Right ventricle myocardium inferior (tissue), 1 donor: ENCODE data around the gene AFDN. TPM values are rescaled to one million over a fixed set of nuclear protein-coding genes. Genes with fewer than 3 reads are reported as not detected.

ENCODE experiments used
- ATAC-seq: fragments of 200-7000 bp; cut with Tn5 transposase; one replicate; pipeline ENCODE4 v1.9.1; 2020; ENCODE audit warnings: mild to moderate bottlenecking, moderate library complexity
- DNase-seq: peaks from one replicate; pipeline ENCODE4 v3.0.0; 2021; ENCODE audit errors: missing footprints
- intact Hi-C: fragments of 100-400 bp; cut with DNase I; formaldehyde crosslinking; loops from one replicate; pipeline ENCODE4 v1.11.0; 2022
- total RNA-seq: library from RNA; stranded (reverse); fragmentation: NEBNext Ultra II Directional; extraction: Animal tissue kit (Norgen Biotek cat#: 25700); gene quantifications from one replicate; pipeline ENCODE4 v1.2.1, GENCODE V29; 2021
- donor health status: DM: no; HTN: yes; CAD: no; lungs with severe emphysema.

The AFDN gene
- total RNA-seq, 1 donor from 2014 or later = 58.5 TPM

GRCh38 chr6:167855825-167856425, 29.2 kb downstream of the AFDN start:
- DNase-seq (no peak), ATAC-seq (no peak)
- intact Hi-C loops = no loop called here

GRCh38 chr6:167856474-167856873, 29.8 kb downstream of the AFDN start:
- ATAC-seq = no peak

DNA sequence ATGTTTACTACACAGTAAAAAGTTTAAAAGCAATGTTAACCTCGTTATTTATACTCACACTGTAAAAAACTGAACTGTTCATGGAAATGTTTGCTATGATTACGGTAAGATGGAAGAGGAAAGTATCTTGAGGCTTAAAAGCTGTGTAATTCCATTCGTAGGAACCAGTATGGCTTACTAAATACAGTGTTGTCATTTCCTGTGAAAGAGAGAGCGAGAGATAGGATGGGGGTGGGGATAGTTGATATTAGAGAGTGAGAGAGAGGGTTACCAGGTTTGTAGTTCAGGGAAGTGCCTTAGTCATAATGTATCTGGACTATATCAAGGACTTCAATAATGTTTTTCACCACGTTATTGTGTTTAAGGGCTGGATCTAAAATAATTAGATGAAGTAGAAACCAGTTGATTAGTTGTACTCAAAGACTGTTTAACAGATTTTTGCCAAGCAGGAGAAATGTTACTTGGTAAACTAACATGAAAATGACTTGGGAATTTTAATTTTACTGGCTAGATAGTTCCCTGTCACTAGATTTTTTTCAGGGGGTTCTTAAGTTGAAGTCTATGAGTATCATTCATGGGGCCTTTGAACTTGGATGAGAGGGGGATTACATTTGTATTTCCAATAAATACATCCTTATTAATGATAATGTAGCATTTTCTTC, 30.4 kb downstream of the AFDN start:
- intact Hi-C loops = no loop called here
- ATAC-seq (peak; percentile 73), DNase-seq (no peak)

More at GRCh38 chr6:167856474-167856873, 29.8 kb downstream of the AFDN start:
- no peak for DNase-seq
- intact Hi-C loops = no loop called here

DNA sequence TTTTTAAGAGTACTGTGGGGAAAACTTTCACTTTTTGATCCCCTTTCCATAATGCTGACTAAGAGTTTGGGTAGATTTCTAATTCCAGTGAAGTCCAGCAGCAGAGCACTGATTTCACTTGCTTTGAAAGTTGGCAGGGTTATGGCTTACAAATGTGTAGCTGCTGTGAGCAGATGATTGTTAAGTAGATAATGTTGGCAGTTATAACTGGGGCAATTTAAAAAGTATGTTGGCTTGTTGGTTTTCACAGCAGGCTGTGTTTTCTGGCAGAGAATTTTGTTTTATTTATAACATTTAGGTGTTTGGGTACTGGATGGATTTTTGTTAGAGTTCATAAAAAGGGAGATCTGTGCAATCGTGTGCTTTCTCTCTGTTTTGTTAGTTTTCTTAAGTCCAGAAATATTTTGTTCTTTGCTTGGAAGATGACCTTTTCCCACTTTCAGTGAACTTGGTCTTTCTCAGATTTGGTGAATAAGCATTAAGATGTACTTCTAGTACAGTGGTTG, 31.4 kb downstream of the AFDN start:
- peak; percentile 34 for ATAC-seq

GRCh38 chr6:167858842-167859664, 32.3 kb downstream of the AFDN start:
- DNase-seq (no peak), ATAC-seq (no peak)
- intact Hi-C loops = no loop called here

More for the DNA sequence above, 31.4 kb downstream of the AFDN start:
- intact Hi-C loops = no loop called here
- DNase-seq = no peak

DNA sequence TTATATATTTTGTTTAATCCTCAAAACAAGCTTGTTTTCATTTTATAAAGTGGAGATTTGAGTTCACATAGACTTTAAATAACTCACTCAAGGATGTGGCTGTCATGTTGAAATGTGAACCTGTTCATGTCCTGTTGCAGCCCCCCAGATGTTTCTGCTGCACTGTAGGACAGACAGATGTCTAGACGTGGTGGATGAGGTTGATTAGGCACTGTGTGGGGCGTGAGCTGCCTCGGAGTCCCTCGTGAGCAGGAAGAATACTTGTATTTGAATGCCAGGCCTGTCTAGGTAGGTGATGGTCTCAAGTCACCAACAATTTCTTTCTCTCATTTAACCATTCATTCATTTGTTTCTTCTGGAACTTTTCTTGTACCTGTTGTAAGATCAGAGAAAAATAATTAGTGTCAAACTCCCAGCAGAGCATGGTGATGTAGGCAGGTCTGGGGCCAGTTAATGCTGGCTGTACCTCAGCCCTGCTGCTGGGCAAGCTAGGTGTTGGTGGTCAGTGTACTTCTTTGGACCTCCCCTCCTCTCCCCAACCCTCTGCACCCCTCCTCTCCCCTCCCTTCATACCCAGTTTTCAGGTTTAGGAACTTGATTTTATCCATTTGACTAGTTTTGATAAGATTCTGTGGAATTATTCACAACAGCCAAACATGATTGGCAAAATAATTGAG, 34.0 kb downstream of the AFDN start:
- DNase-seq (no peak), ATAC-seq (no peak)

GRCh38 chr6:167861424-167861823, 34.7 kb downstream of the AFDN start:
- intact Hi-C loops = no loop called here
- DNase-seq (no peak), ATAC-seq (no peak)

More for the DNA sequence above, 34.0 kb downstream of the AFDN start:
- intact Hi-C loops = no loop called here

- intact Hi-C loops = no loop called here
- ATAC-seq = no peak
Observed at GRCh38 chr6:167863897-167864296, 37.2 kb downstream of the AFDN start.

DNA sequence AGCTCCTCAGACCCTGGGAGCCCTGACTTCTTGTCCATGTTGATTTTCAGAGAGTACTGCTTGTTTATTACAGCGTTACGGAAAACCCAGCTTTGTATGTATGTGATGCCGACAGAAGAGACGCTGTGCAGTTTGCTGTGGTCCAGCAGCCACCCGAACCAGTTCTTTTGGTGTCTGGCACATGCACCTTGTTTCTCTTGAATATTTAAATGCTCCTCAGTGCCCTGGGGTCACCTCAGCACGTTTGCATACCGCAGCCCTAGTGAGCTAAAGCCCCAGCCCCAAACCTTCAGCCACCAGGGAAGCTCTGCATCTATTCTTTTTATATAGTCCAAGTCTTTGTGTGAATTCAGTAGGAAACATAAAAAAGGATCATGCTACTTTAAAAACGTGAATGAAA, 39.9 kb downstream of the AFDN start:
- intact Hi-C loops = no loop called here
- ATAC-seq (no peak), DNase-seq (no peak)

More at GRCh38 chr6:167863897-167864296, 37.2 kb downstream of the AFDN start:
- DNase-seq = no peak

DNA sequence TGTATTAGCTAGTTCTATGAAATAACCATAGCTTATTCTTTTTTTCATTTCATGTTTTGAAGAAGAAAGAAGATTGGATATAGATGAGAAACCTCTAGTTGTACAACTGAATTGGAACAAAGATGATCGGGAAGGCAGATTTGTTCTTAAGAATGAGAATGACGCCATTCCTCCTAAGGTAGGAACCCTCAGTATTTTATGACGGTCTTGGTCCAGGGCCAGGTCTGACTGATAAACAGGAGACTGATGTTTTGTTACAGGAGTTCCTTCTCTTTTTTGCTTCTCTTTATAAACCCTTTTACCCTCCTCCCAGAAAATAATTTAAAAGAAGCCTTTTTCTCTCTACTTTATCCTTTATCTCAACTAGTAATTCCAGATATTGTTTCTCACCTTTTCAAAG, 43.6 kb downstream of the AFDN start:
- intact Hi-C loops = no loop called here
- ATAC-seq (no peak), DNase-seq (no peak)

GRCh38 chr6:167872538-167873210, 46.0 kb downstream of the AFDN start:
- no peak for DNase-seq
- ATAC-seq = no peak
- intact Hi-C loops = no loop called here

GRCh38 chr6:167877994-167878779, 51.5 kb downstream of the AFDN start:
- DNase-seq (no peak), ATAC-seq (no peak)
- intact Hi-C loops = no loop called here

DNA sequence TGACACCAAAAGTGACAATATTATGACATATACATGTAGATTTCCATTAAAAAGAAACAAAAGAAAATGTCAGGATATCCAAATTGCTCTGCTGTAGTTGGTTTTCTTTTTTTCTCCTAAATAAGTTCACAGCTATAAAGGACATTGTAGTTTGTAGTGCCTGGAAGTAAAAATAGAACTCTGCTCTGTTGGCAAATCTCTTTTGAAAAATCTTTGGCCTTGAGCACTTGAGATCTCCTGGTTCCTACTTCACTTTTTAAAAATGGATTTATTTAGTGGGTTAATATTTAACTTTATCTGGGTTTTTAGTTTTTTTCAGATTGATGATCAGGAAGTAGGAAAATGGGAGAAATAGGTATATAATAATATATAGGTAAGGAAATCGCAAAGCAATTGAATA, 52.9 kb downstream of the AFDN start:
- no peak for ATAC-seq
- no peak for DNase-seq
- intact Hi-C loops = loop anchor here (10.0 kb wide), 1 partner anchor 105 kb away; no protein-coding TSS in a partner anchor

GRCh38 chr6:167881327-167881726, 54.6 kb downstream of the AFDN start:
- intact Hi-C loops = loop anchor here (10.0 kb wide), 1 partner anchor 107 kb away; no protein-coding TSS in a partner anchor
- ATAC-seq (no peak), DNase-seq (no peak)

GRCh38 chr6:167882244-167882643, 55.5 kb downstream of the AFDN start:
- no peak for ATAC-seq
- intact Hi-C loops = loop anchor here (10.0 kb wide), 1 partner anchor 107 kb away; no protein-coding TSS in a partner anchor
- no peak for DNase-seq

DNA sequence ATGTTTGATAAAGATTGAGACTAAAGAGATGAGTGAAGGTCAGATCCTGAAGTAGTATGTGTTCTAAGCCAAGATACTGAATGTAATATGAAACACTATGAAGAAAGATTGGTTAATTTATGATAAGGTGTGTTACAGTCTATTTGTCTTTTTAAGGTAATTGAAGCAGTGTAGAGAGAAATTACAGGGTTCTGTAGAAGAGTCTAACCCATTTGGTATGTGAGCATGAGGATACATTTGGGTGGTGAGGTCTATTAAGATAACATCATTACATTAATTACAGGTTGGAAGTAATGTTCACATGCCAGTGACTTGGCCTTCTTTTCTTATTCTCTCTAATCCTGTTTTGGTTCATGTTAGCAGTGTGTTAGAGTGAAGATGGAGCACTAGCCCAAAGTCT, 61.4 kb downstream of the AFDN start:
- no peak for ATAC-seq
- intact Hi-C loops = loop anchor here (10.0 kb wide), 1 partner anchor 113 kb away; no protein-coding TSS in a partner anchor
- no peak for DNase-seq
